ENCODE measurements around the gene WDR46.

The WDR46 gene

GRCh38 chr6:33317669-33318425 lies 28.8 kb upstream of the WDR46 start, which contains the start of gene ZBTB22:
Gene ZBTB22 (minus strand): TSS chr6:33317744. CDS start chr6:33316916, 828 bp downstream.
- DNase-seq (ENCODE audit: extremely low read depth, low read depth): peak; percentile 97
- peak within 1 kb of the TSS; percentile 48 for H3K4me3 ChIP-seq (replicated peaks; ENCODE audit: low read depth, low read length)
- no peak for TF ChIP-seq CTCF (IDR thresholded peaks at IDR 0.05; ENCODE audit: low read depth, low read length, missing control alignments)

DNA sequence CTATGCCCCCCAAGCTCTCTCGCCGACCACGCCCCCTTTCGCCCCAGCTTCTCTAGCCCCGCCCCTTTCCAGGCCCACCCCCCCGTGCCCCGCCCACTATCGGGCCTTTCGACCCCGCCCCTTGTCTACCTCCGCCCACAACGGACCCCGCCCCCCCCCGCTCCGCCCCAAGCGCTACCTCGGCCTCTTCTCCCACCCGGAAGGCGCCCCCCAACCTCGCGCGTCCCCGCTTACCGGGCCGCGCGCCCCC lies 28.3 kb upstream of the WDR46 start:
- DNase-seq (ENCODE audit: extremely low read depth, low read depth): no peak
- peak overlapping the region; percentile 48 for H3K4me3 ChIP-seq (replicated peaks; ENCODE audit: low read depth, low read length)
- TF ChIP-seq CTCF (IDR thresholded peaks at IDR 0.05; ENCODE audit: low read depth, low read length, missing control alignments): no peak

- no peak for DNase-seq (ENCODE audit: extremely low read depth, low read depth)
- no peak for TF ChIP-seq CTCF (IDR thresholded peaks at IDR 0.05; ENCODE audit: low read depth, low read length, missing control alignments)
- peak overlapping the region; percentile 30 for H3K4me3 ChIP-seq (replicated peaks; ENCODE audit: low read depth, low read length)
Observed at GRCh38 chr6:33316603-33317418, 27.8 kb upstream of the WDR46 start.

DNA sequence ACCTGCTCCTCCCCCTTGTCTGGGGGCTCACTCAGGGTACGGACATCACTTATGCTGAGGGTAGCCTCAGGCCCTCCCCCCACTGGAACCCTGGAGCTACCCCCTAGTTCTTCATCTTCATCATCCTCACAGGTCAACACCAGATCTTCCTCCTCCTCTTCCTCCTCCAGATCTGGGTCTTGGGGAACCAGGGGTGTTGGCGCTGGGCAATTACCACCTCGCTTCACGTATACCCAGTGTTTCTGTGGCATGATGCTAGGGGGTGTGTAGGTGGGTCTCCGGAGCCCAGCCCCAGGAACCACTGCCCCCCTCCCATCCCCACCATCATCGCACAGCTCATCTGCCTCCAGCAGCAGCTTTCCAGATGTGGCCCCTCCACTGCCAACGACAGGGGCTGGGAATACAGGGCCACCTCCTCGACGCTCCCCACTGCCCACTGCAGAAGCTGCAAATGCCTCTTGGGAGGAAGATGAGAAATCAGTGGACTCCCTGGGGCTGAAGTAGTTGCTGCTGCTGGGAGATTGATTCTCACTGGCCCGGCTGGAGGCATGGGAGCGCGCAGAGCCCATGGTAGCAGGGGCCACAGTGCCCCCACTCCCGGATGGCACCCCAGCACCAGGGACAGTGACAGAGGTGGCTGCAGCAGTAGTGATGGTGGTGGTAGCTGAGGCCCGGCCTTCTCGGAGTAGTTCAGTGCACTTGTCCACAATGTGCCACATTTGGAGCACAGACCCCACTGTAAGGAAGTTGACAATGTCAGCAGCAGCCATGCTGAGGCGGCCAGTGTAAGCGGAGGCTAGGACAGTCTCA lies 27.0 kb upstream of the WDR46 start:
- no peak for TF ChIP-seq CTCF (IDR thresholded peaks at IDR 0.05; ENCODE audit: low read depth, low read length, missing control alignments)
- no peak overlapping the region for H3K4me3 ChIP-seq (replicated peaks; ENCODE audit: low read depth, low read length)
- no peak for DNase-seq (ENCODE audit: extremely low read depth, low read depth)

GRCh38 chr6:33314943-33315792 lies 26.1 kb upstream of the WDR46 start:
- no peak for TF ChIP-seq CTCF (IDR thresholded peaks at IDR 0.05; ENCODE audit: low read depth, low read length, missing control alignments)
- DNase-seq (ENCODE audit: extremely low read depth, low read depth): no peak

DNA sequence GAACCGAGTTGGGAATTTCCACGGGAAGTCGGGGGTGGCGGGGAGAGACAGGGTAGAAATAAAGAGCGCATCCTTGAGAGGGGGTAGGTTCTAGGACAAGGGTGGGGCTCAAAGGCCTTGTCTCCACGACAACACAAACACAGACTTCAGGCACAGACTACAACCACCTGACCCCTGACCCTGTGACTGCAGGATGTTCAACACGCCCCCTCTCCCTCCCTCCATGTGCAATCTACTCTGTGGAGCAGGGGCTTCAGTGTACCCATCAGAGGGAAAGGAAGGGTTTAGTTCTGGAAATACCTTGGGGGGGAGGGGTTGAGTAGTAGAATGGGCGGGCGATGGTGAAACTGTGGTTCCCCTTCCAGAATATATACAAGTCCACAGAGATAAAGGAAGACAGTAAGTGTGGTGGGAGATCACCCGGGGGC lies 25.5 kb upstream of the WDR46 start:
- peak overlapping the region; percentile 79 for H3K4me3 ChIP-seq (replicated peaks; ENCODE audit: low read depth, low read length)
- DNase-seq (ENCODE audit: extremely low read depth, low read depth): peak; percentile 77
- TF ChIP-seq CTCF (IDR thresholded peaks at IDR 0.05; ENCODE audit: low read depth, low read length, missing control alignments): no peak

More at GRCh38 chr6:33314943-33315792, 26.1 kb upstream of the WDR46 start:
- H3K4me3 ChIP-seq (replicated peaks; ENCODE audit: low read depth, low read length): peak overlapping the region; percentile 79
